HCT116 (cell line): ENCODE results near the gene ZNF236.
A peak's percentile ranks its signal among the peaks of the same experiment; 100 is the strongest.

Experiments
- CEBPB ChIP-seq: IDR thresholded peaks from 2 replicates; pipeline ENCODE4 v1.6.1; 2012; ENCODE audit warnings: low read depth
- CTCF ChIP-seq, 3 experiments: fragments of 200-600 bp in 1 of 3; sonication (generic) in 1 of 3; IDR thresholded peaks in 2 of 3; conservative IDR thresholded peaks in 1 of 3; 2 replicates each; pipeline ENCODE4 v1.5.1; 2012 to 2017; ENCODE audit warnings: low read depth in 2 of 3, low read length in 2 of 3, antibody characterized with exemption in 1 of 3, borderline replicate concordance in 1 of 3, control low read depth in 1 of 3, mild to moderate bottlenecking in 1 of 3, mixed read lengths in 1 of 3, mixed run types in 1 of 3, moderate library complexity in 1 of 3; ENCODE audit not compliant: insufficient read depth in 1 of 3
- EGR1 ChIP-seq: IDR thresholded peaks from 2 replicates; pipeline ENCODE4 v1.6.1; 2012; ENCODE audit warnings: low read depth
- EZH2 ChIP-seq: fragments of 200-600 bp; sonication (generic); IDR thresholded peaks from 2 replicates; pipeline ENCODE4 v1.6.1; 2017; ENCODE audit warnings: antibody characterized with exemption, mixed run types
- EZH2phosphoT487 ChIP-seq: fragments of 200-600 bp; IDR thresholded peaks from 2 replicates; pipeline ENCODE4 v1.6.1; 2018; ENCODE audit warnings: antibody characterized with exemption, borderline replicate concordance
- JUND ChIP-seq: IDR thresholded peaks from 2 replicates; pipeline ENCODE4 v1.6.1; 2012
- MAX ChIP-seq: IDR thresholded peaks from 2 replicates; pipeline ENCODE4 v1.6.1; 2012
- POLR2A ChIP-seq: IDR thresholded peaks from 2 replicates; pipeline ENCODE4 v1.7.0; 2011; ENCODE audit warnings: borderline replicate concordance; ENCODE audit not compliant: insufficient read depth, insufficient read length; ENCODE audit errors: extremely low read depth
- POLR2AphosphoS5 ChIP-seq: IDR thresholded peaks from 2 replicates; pipeline ENCODE4 v1.6.1; 2011; ENCODE audit warnings: mild to moderate bottlenecking, low read depth, low read length, moderate library complexity
- RAD21 ChIP-seq: IDR thresholded peaks from 2 replicates; pipeline ENCODE4 v1.6.1; 2012; ENCODE audit warnings: low read depth, mild to moderate bottlenecking
- SP1 ChIP-seq: IDR thresholded peaks from 2 replicates; pipeline ENCODE4 v1.6.1; 2012; ENCODE audit warnings: low read depth
- TCF7L2 ChIP-seq: IDR thresholded peaks from 2 replicates; pipeline ENCODE4 v1.7.0; 2011; ENCODE audit warnings: borderline replicate concordance, inconsistent platforms; ENCODE audit not compliant: insufficient read depth, insufficient read length; ENCODE audit errors: extremely low read depth
- YY1 ChIP-seq: IDR thresholded peaks from 2 replicates; pipeline ENCODE4 v1.6.1; 2011; ENCODE audit warnings: low read length, low read depth, moderate library complexity, mild to moderate bottlenecking; ENCODE audit not compliant: insufficient replicate concordance; ENCODE audit errors: extremely low read depth
- ZFX ChIP-seq: fragments of 450-650 bp; IDR thresholded peaks from 2 replicates; pipeline ENCODE4 v1.6.1; 2017

- TF ChIP-seq CTCF (IDR thresholded peaks at IDR 0.05 in 2 of 3, conservative IDR thresholded peaks at IDR 0.05 in 1 of 3; ENCODE audit: borderline replicate concordance in 1 of 3, insufficient read depth in 1 of 3, low read depth in 2 of 3, low read length in 2 of 3): peak; percentile 88 to 98 (median 97)
- no peak for TF ChIP-seq EZH2
- TF ChIP-seq POLR2A: no peak
- TF ChIP-seq POLR2AphosphoS5: no peak
- TF ChIP-seq CEBPB: no peak
- TF ChIP-seq RAD21: peak; percentile 88
- no peak for TF ChIP-seq SP1
- TF ChIP-seq YY1: no peak
- no peak for TF ChIP-seq JUND
- no peak for TF ChIP-seq EZH2phosphoT487
- no peak for TF ChIP-seq TCF7L2
- TF ChIP-seq ZFX: no peak
- TF ChIP-seq MAX: no peak
- TF ChIP-seq EGR1: no peak
Measured at GRCh38 chr18:77000527-77000926, 178.2 kb downstream of the ZNF236 start.
